ENCODE results near the gene LAX1. TPM values are rescaled to one million over a fixed set of nuclear protein-coding genes. Genes with fewer than 3 reads are reported as not detected.

Gene LAX1
- total RNA-seq, 4 donors from 2014 or later: 0.66 to 1.7 (median 1.7) TPM; not detected in 1

DNA sequence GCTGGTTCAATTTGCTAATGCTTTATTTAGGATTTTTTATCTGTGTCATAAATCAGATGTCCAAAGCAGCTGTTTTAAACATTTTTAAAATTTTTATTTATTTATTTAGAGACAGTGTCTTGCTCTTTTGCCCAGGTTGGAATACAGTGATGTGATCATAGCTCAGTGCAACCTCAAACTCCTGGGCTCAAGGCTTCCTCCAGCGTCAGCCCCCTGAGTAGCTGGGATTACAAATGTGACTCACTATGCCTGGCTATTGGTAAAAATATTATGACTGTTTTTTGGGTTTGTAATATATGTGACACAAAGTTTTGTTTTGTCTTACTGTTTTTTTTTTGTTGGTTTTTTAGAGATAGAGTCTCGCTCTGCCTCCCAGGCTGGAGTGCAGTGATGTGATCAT, 42.2 kb downstream of the LAX1 start:
- intact Hi-C loops (cut with DNase I): no loop called here
- Histone ChIP-seq H3K9me3 (no peaks in the 10 kb centered on the region), H3K27ac (no peak overlapping the region), H3K27me3 (no peaks in the 10 kb centered on the region), H3K4me3 (no peak overlapping the region), H3K36me3 (peaks cover 0 to 88% (median 14%) of the 10 kb centered on the region in 3 donors), H3K4me1 (peaks cover 0 to 29% (median under 1%) of the 10 kb centered on the region in 3 donors)
- TF ChIP-seq, protein P1, sequence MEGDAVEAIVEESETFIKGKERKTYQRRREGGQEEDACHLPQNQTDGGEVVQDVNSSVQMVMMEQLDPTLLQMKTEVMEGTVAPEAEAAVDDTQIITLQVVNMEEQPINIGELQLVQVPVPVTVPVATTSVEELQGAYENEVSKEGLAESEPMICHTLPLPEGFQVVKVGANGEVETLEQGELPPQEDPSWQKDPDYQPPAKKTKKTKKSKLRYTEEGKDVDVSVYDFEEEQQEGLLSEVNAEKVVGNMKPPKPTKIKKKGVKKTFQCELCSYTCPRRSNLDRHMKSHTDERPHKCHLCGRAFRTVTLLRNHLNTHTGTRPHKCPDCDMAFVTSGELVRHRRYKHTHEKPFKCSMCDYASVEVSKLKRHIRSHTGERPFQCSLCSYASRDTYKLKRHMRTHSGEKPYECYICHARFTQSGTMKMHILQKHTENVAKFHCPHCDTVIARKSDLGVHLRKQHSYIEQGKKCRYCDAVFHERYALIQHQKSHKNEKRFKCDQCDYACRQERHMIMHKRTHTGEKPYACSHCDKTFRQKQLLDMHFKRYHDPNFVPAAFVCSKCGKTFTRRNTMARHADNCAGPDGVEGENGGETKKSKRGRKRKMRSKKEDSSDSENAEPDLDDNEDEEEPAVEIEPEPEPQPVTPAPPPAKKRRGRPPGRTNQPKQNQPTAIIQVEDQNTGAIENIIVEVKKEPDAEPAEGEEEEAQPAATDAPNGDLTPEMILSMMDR (IDR thresholded peaks at IDR 0.05): no peak
- no peak for TF ChIP-seq POLR2A (IDR thresholded peaks at IDR 0.05)
- no peak for DNase-seq
- WGBS, 2 donors: 63 to 68% methylated on average over 2 of the region's 2 CpGs

DNA sequence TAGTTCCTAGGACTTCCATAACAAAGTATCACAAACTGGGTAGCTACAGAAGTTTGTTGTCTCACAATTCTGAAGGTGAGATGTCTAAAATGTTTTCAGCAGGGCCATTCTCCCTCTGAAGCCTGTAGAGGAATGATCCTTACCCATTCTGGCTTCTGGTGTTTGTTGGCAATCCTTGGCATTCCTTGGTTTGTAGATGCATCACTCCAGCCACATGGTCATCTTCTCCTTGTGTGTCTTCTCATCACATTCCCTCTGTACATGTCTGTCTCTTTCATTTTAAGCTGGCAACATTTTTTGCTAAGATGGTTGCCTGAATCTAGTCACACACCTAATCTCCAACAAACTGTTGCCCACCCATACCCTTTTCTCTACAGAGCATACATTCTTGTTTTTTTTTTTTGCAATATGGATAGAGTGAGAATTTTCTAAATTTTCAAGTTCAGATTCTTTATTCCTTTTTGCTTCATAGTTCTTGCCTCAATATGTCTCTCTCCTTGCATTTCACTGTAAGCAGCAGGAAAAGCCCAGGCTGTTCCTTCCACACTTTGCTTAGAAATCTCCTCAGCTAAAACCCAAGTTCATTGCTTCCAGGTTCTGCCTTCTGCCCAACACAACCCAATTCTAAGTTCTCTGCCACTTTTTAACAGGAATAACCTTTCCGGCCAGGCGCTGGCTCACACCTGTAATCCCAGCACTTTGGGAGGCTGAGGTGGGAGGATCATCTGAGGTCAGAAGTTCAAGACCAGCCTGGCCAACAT, 48.8 kb downstream of the LAX1 start:
- intact Hi-C loops (cut with DNase I): no loop called here
- no peak for DNase-seq
- H3K9me3 ChIP-seq: no peaks in the 10 kb centered on the region
- H3K4me1 ChIP-seq: peaks cover 0 to 9% (median 0%) of the 10 kb centered on the region in 3 donors
- no peaks in the 10 kb centered on the region for H3K27me3 ChIP-seq
- H3K36me3 ChIP-seq: peaks cover 0 to 94% (median 16%) of the 10 kb centered on the region in 3 donors
- no peak overlapping the region for H3K27ac ChIP-seq
- TF ChIP-seq, protein P1 (IDR thresholded peaks at IDR 0.05): no peak
- TF ChIP-seq POLR2A (IDR thresholded peaks at IDR 0.05): no peak
- no peak overlapping the region for H3K4me3 ChIP-seq
- 90 to 94% methylated on average over 2 of the region's 2 CpGs for WGBS, 2 donors

DNA sequence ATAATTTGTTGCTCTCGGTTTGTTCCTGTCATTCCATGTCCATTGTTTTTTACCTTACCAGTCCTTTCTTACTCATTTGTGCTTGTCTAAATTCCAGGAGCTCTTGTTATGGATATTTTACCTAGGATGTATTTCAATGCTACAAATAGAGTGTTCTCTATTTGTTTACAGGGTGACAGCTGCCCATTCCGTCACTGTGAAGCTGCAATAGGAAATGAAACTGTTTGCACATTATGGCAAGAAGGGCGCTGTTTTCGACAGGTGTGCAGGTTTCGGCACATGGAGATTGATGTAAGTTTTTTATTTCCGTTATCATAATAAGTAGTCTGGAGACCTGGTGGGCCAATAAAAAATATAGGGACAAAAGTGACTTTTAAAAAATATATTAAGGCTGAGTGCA, 53.4 kb downstream of the LAX1 start:
- WGBS, 2 donors: 82 to 89% methylated on average over 6 of the region's 6 CpGs
- Histone ChIP-seq H3K27ac (no peak overlapping the region), H3K9me3 (no peaks in the 10 kb centered on the region), H3K4me1 (no peaks in the 10 kb centered on the region), H3K27me3 (no peaks in the 10 kb centered on the region), H3K4me3 (no peak overlapping the region), H3K36me3 (peaks cover 0 to 98% (median 42%) of the 10 kb centered on the region in 3 donors)
- TF ChIP-seq, protein P1 (IDR thresholded peaks at IDR 0.05): no peak
- no peak for TF ChIP-seq POLR2A (IDR thresholded peaks at IDR 0.05)
- DNase-seq: no peak
- intact Hi-C loops (cut with DNase I): no loop called here

DNA sequence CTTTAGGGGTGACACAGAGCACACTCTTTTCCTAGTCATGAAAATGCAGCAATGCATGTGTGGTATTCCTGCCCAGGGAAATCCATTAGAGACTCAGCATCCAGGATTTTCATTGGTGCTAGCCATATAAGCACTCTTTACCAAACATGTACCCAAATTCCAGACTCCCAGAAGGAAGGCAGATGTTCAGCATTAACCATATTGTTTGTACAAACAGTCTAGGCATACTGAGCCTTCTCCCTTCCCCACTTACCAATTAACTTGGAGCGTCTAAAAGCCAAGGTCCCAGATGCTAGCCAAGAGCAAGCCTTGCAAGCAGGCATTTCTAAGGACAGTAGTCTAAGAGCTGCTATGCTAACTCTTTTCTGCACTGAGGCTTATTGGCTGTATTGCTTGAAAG, 58.3 kb downstream of the LAX1 start:
- no peaks in the 10 kb centered on the region for H3K4me1 ChIP-seq
- DNase-seq: no peak
- peaks cover 0 to 100% (median 38%) of the 10 kb centered on the region in 3 donors for H3K36me3 ChIP-seq
- TF ChIP-seq, protein P1 (IDR thresholded peaks at IDR 0.05): no peak
- TF ChIP-seq POLR2A (IDR thresholded peaks at IDR 0.05): no peak
- H3K4me3 ChIP-seq: no peak overlapping the region
- 64 to 86% methylated on average over 1 of the region's 1 CpG for WGBS, 2 donors
- no peaks in the 10 kb centered on the region for H3K9me3 ChIP-seq
- intact Hi-C loops (cut with DNase I): no loop called here
- H3K27me3 ChIP-seq: no peaks in the 10 kb centered on the region
- H3K27ac ChIP-seq: no peak overlapping the region

Small RNA genes lying within 50 kb of the gene (small RNA-seq; reads per million reads assigned to genes)
- 474 to 1,053 (median 857) reads per million in 4 donors for gene SNORA77
- 0.27 to 3.4 (median 0.35) reads per million in 4 donors for gene ZC3H11A

Other genes starting within 250 kb of the LAX1 start
- 10 to 100 TPM; 23.7 to 58.9 (median 39.2) TPM for gene ATP2B4, start 138.4 kb upstream of the LAX1 start, total RNA-seq
- 10 to 100 TPM in 3 of 4 donors, 1 to 10 TPM in 1; 7.2 to 18.7 (median 13.8) TPM for gene ZBED6, start 30.4 kb downstream of the LAX1 start, total RNA-seq
- gene ZC3H11A, start 30.4 kb downstream of the LAX1 start, total RNA-seq: 10 to 100 TPM; 55.5 to 97.8 (median 72.8) TPM
- 10 to 100 TPM; 14.2 to 60.1 (median 54.7) TPM for gene SNRPE, start 96.4 kb downstream of the LAX1 start, total RNA-seq

All from esophagus squamous epithelium (tissue), 5 donors.